ENCODE results near the gene NPTX1.

DNA sequence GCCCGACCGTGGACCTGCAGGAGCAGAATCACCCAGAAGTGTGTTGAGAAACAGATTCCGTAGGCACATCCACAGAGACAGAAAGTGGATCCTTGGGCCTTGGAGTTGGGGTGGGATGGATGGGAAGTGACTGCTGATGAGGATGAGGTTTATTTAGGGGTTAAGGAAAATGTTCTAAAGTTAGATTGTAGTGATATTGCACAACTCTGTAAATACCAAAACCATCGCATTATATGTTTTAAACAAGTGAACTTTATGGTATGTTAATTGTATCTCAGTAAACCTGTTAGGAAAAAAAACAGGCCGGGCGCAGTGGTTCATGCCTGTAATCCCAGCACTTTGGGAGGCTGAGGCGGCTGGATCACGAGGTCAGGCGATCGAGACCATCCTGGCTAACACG lies 57.8 kb downstream of the NPTX1 start:
- no peak for TF ChIP-seq POLR2A (IDR thresholded peaks at IDR 0.05)
- TF ChIP-seq CTCF (IDR thresholded peaks at IDR 0.05): no peak

Data from lower leg skin (tissue), 3 donors.